HL-60 (cell line): ENCODE data around the gene TAB3.

Experiments used
- CTCF ChIP-seq: IDR thresholded peaks from one replicate; pipeline ENCODE4 v1.5.1; 2011; ENCODE audit warnings: low read length, control low read depth, inconsistent platforms; ENCODE audit not compliant: insufficient read depth
- GABPA ChIP-seq: IDR thresholded peaks from 2 replicates; pipeline ENCODE4 v1.6.1; 2012; ENCODE audit warnings: low read depth
- POLR2AphosphoS5 ChIP-seq: IDR thresholded peaks from 2 replicates; pipeline ENCODE4 v1.6.1; 2012; ENCODE audit warnings: low read depth
- REST ChIP-seq: IDR thresholded peaks from 2 replicates; pipeline ENCODE4 v1.6.1; 2012; ENCODE audit warnings: low read depth; ENCODE audit not compliant: insufficient replicate concordance
- SPI1 ChIP-seq: IDR thresholded peaks from 2 replicates; pipeline ENCODE4 v1.6.1; 2012; ENCODE audit warnings: low read depth, mild to moderate bottlenecking, borderline replicate concordance

- TF ChIP-seq CTCF (no peak), POLR2AphosphoS5 (no peak), REST (no peak), GABPA (no peak), SPI1 (no peak)
Measured at GRCh38 chrX:30821116-30821515, 67.9 kb downstream of the TAB3 start.
